ENCODE measurements around the gene MAGEA9B.
"Not testable (repeated sequence)": the region's sequence is repeated elsewhere in the genome, so short reads cannot be mapped to it uniquely, and the experiment has no call there.

MAGEA9B gene

DNA sequence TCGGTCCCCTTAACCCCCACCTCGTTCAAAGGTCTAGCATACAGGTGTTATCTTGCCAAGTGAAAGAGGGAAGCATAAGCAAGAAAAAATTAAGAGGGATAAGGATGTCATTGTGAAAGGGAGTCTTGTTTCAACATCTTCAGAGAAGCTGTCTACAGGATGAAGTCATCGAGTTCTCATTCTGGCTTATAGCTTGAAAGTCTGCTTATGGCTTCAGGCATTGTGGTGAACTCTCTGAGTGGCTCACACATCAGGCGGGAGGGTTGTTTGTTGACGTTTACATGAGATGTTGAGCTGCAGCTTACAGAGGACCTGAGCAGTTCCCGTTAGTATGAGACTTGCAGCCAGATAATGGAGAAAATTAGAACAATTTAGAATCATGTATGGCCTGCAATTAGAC is 16.6 kb downstream of the MAGEA9B start:
- no peak for DNase-seq

DNA sequence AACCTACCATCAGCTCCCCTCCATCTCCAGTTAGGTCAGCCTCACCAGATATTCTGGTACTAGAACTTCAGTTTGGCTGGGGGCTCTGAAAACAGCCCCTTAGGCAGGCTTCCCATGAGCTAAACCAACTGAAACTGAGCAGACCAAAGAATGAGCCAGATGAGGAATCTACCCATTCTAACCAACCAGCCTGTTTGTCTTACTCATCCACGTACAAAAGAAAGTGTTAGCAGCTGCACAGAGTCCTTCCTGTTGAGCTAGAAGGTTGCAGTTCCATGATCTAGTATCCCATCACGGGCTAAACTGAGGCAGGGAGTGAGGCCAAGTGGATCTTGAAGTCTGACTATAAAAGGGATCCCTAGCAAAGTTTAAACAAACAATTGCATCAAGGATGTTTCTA is 17.5 kb downstream of the MAGEA9B start:
- DNase-seq, result peak; percentile 30

GRCh38 chrX:149568701-149569296 is 18.5 kb downstream of the MAGEA9B start:
- no peak for DNase-seq

GRCh38 chrX:149567621-149568417 is 19.4 kb downstream of the MAGEA9B start:
- DNase-seq, result no peak

DNA sequence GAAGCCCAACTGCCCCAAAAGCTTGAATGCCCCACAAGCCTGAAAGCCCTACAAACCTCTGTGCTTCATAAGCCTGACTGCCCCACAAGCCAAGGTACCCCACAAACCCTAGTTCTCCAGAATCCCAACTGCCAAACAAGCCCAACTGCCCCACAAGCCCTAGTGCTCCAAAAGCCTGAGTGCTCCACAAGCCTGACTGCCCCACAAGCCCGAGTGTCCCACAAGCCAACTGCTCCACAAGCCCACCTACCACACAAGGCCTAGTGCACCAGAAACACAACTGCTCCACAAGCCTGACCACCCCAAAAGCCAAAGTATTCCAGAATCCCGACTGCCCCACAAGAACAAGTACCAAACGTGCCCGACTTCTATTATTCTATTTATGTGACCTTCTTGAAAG is 23.9 kb downstream of the MAGEA9B start:
- DNase-seq, result no peak

GRCh38 chrX:149555251-149555650 is 32.0 kb downstream of the MAGEA9B start:
- DNase-seq, result not testable (repeated sequence)

- not testable (repeated sequence) for DNase-seq
These were observed 35.4 kb downstream of the MAGEA9B start for GRCh38 chrX:149551939-149552248.

DNA sequence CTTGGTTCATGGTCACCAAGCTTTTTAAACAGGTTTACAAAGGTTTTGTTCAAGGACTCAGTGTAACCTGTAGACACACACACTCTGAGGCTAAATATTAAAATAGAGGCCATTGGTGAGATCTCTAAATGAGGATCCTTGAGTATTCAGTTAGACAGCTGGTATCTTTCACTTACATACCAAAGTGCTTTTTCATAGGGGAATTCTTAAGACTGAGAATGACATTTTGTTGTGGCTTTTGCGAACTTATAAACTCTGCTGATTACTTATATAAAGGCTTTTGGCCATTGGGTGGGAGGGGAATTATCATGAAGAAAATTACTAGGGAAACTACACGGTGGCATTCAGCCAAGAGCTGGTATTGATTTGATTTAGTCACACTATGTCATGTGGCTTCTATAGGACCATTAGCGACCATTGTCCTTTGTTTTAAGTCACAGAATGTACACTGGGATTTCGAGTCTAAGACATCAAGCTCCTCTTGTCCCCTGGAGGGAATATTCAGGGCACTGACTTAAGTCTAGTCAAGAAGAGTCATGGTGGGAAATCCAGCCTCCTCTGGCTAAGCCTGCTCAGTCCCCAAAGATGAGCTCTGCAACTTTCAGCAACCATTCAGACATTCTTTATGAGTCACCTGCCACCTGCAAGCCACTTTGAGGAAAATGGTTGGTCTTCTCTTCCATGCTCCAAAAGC is 35.9 kb downstream of the MAGEA9B start:
- DNase-seq, result not testable (repeated sequence)

- peak; percentile 10 for DNase-seq
These were observed 36.8 kb downstream of the MAGEA9B start for GRCh38 chrX:149550454-149550853.

- not testable (repeated sequence) for DNase-seq
These were observed 37.6 kb downstream of the MAGEA9B start, which contains the start of gene HSFX3 for GRCh38 chrX:149549701-149550100. Gene HSFX3 (minus strand): TSS chrX:149549924. CDS start chrX:149549852, 72 bp downstream.

- not testable (repeated sequence) for DNase-seq
These were observed 39.5 kb downstream of the MAGEA9B start for GRCh38 chrX:149547782-149548181.

- DNase-seq, result not testable (repeated sequence)
These were observed 40.3 kb downstream of the MAGEA9B start for GRCh38 chrX:149546962-149547361.

DNA sequence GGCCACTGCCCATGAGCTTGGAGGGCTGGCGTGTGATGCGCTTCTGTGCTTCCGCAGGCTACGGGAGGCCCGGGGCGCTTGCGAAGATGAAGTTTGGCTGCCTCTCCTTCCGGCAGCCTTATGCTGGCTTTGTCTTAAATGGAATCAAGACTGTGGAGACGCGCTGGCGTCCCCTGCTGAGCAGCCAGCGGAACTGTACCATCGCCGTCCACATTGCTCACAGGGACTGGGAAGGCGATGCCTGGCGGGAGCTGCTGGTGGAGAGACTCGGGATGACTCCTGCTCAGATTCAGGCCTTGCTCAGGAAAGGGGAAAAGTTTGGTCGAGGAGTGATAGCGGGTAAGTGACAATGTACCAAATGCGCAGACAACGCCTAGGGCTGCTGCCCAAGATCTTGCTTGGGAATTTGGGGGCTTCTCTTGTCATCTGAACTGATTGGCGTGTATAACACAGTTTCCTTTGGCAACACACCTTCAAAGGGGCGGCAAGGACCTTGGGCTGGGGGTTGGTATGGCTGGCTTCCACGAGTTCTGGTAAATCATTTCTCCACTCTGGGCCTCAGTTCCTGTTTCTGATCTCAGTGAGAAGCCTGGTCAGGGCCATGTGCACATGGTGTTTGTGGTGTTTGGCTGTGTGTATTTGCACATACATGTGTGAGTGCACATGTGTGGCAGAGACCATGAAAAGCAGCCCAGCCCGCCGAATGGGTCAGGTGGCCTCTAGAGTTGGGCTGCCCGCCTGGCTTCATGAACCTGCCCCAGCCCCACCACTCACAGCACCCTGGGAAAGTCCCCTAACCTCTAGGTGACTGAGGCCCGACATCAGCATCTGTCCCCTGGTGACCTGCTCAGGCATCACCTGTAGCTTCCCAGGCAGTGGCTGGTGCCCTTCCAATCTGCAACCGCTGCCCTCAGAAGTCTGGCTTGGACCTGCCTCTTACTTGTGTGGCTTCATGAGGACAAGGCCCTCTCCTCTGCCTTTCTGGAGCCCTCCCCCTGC is 41.4 kb downstream of the MAGEA9B start:
- DNase-seq, result not testable (repeated sequence)

- no peak for DNase-seq
These were observed 45.7 kb downstream of the MAGEA9B start for GRCh38 chrX:149541521-149542047.

DNA sequence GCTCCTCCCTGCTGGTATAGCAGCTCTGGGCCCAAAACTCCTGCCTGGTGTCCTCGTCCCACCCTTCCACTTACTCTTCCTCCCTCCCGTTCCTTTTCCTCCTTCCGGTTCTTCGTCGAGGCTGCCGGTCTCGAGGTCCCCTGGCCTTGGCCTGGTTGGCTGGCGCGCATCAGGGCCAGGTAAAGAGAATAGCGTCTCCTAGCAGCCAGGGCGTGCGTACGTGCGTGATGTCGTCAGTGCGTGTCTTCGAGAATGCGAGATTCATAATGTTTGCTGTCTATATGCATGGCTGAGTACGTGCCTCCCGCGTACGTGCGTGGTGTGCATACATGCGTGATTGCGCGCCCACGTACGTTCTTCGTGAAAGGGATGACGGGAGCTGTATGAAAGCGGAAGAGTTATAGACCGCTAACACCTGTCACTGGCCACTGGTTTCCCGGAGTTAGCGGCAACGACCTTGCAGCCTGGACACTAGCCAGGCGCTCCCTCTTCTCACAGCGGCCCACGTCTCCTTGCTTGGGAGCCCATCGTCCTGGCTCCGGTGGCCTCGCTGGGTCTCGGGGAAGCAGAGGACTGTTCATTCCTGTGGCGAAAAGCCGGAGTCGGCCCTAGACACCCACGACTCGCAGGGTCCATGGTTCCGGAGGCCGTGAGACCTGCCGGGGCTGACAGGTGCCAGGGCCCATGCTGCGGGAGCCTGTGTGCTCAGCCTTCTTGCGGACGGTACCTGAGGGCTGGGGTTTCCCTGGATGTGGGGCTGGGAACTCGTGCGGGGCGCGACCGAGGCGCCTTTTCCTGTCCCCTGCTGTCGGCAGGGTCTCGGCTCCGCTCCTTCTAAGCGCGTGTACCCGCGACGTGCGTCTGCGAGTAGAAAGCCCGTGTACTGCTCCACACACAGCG is 46.4 kb downstream of the MAGEA9B start, which contains the start of gene EOLA1:
Gene EOLA1, plus strand, starts transcription at position 392 of the 900 bp plus-strand sequence. CDS start 4,619 bp downstream, outside the sequence.
- peak; percentile 93 for DNase-seq

DNA sequence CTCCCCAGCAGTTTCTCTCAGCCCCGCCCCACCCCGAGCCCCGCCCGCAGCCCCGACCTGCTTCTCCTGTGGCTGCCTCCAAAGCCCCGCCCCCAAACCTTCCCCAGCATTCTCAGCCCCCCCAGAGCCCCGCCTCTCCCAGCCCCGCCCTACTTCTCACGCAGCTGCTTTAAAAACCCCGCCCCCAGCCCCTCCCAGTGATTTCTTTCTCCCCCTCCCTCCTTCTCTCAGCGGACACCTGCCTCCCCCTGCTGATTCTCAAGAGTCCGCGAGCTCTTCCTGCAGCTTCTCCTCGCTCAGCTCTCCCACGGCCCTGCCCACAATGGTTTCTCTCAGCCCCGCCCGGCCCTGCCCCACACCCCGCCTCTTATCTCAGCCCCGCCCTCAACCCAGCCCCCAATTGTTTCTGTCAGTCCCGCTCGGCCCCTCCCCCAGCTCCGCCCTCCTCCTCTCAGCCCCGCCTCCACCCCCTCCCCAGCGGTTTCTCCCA is 47.1 kb downstream of the MAGEA9B start:
- peak; percentile 89 for DNase-seq

DNA sequence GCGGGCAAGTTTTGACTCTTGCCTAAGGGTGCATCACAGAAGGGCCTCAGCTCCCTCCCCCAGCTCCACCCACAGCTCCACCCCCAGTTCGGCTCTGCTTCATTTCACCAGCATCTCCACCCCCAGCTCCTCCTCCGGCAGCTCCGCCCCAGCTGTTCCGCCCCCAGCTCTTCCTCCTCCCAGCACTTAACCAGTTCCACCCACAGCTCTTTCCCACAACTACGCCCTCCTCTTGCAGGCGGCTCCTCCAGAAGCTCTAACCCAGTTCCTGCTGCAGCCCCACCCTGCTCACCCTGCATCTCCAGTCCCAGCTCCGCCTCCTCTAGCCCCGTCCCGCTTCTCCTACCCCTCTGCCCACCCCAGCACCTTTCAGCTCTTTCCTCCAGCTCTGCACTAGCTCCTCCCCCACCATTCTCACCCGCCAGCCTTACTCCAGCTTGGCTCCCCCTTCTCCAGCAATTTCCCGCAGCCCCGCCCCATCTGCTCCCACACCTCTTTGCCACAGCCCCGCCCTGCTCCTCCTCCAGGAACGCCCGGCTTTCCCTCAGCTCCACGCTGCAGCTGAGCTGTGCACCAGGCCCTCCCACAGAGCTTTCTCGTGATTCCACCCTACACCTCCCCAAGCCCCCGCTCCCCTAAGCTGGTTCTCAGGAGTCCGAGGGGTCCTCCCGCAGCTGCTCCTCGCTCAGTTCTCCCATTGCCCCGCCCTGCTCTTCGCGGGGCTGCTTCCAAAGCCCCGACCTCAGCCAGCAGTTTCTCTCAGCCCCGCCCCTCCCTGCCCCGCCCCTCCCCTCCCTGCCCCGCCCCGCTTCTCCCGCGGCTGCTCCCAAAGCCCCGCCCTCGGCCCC is 47.8 kb downstream of the MAGEA9B start:
- peak; percentile 94 for DNase-seq

DNA sequence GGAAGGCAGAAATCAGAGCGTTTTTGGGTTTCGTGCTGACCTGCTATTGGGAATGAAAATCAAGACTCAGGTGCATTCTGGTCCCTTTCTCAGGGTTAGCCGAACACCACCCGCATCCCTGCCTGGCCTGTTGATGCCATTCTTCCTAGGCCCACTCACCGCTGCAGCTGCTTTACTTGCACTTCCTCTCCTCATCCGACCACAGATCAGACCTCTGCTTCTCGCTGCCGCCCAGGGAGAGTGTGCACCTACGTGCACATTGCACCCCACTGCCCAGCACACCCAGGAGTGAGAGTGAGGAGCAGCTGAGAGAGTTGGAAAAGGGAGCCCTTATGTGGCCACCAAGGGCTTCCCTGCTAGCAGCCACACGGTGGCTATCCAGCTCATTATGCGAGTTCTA is 49.8 kb downstream of the MAGEA9B start:
- not testable (repeated sequence) for DNase-seq

DNA sequence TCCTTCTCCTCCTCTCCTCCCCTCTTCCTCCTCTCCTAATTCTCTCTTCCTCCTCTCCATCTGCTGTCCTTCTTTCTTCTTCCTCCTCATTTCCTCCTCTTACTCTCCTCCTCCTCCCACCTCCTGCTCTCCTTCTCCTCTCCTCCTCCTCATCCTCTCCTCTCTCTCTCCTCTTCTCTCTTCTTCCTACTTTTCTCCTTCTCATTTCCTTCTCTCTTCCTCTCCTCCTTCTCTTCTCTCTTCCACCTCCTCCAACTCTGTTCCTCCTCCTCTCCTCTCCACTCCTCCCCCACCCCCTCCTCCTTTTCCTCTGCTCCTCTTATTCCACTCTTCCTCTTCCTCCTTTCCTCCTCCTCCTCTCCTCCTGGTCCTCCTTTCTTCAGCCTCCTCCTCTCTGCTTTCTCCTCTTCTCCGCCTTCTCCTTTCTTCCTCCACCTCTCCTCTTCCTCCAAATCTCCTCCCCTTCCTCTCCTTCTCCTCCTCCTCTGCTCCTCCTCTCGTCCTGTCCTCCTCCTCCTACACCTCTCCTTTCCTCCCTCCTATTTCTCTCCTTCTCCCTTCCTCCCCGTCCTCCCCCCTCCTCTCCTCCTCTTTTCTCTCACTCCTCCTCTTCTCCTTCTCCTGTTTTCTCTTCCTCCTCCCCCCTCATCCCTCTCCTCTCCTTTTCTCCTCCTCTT is 52.2 kb downstream of the MAGEA9B start:
- DNase-seq, result not testable (repeated sequence)

Measured in activated CD4-positive, alpha-beta T cell treated with anti-CD3 and anti-CD28 coated beads, Interleukin-2, amount 50 U/mL, for 16 hours (primary cell).